Gastrocnemius medialis (tissue), 4 donors: Measurements from ENCODE around the gene ELMO1.

Experiments
- CTCF ChIP-seq, 5 experiments: fragments of 450-650 bp in 3 of 5; fragments of 200-600 bp in 2 of 5; sonication (generic) in 2 of 5; IDR thresholded peaks in 4 of 5; conservative IDR thresholded peaks in 1 of 5; 1 replicate in 4 of 5; 2 replicates in 1 of 5; pipeline ENCODE4 v1.5.1; 2016 to 2019; ENCODE audit warnings: antibody characterized with exemption in 5 of 5, mild to moderate bottlenecking in 3 of 5, moderate library complexity in 3 of 5
- POLR2A ChIP-seq, 2 donors: fragments of 450-650 bp; IDR thresholded peaks; one replicate each; pipeline ENCODE4 v1.6.1; 2017; ENCODE audit warnings: antibody characterized with exemption in 2 of 2, mild to moderate bottlenecking in 2 of 2, moderate library complexity in 2 of 2

- TF ChIP-seq CTCF (IDR thresholded peaks at IDR 0.05 in 4 of 5, conservative IDR thresholded peaks at IDR 0.05 in 1 of 5), result no peak
- TF ChIP-seq POLR2A (IDR thresholded peaks at IDR 0.05), result no peak
These were observed 143.7 kb downstream of the ELMO1 start for GRCh38 chr7:37304921-37305320.
